Small intestine (tissue), 7 donors: ENCODE data around the gene CPZ. TPM values are rescaled to one million over a fixed set of nuclear protein-coding genes. Genes with fewer than 3 reads are reported as not detected.

Experiments
- DNase-seq, 2 donors: peaks; one replicate each; pipeline versions ENCODE4 v3.0.0 to v3.0.0-alpha.2; 2013
- FAIRE-seq: peaks from 2 replicates; lab custom pipeline; 2012; peaks lifted over from hg19 to GRCh38; lab: Jason Lieb, UNC
- H3K27ac ChIP-seq, 3 donors: one replicate each; pipeline ENCODE4 v1.5.1; 2013; ENCODE audit warnings: low read length in 2 of 3, mild to moderate bottlenecking in 2 of 3, control low read depth in 1 of 3, inconsistent platforms in 1 of 3, low read depth in 1 of 3, moderate library complexity in 1 of 3
- H3K27me3 ChIP-seq, 3 donors: one replicate each; pipeline ENCODE4 v1.6.1; 2013; ENCODE audit warnings: low read length in 3 of 3, inconsistent platforms in 1 of 3; ENCODE audit not compliant: control insufficient read depth in 3 of 3, insufficient read depth in 3 of 3
- H3K36me3 ChIP-seq, 3 donors: one replicate each; pipeline ENCODE4 v1.6.1; 2013; ENCODE audit warnings: low read length in 3 of 3, inconsistent platforms in 1 of 3, low read depth in 1 of 3, mild to moderate bottlenecking in 1 of 3, moderate library complexity in 1 of 3; ENCODE audit not compliant: control insufficient read depth in 3 of 3, insufficient read depth in 2 of 3
- H3K4me1 ChIP-seq, 3 donors: one replicate each; pipeline ENCODE4 v1.6.1; 2013; ENCODE audit warnings: low read length in 2 of 3, inconsistent platforms in 1 of 3, low read depth in 1 of 3, mild to moderate bottlenecking in 1 of 3, moderate library complexity in 1 of 3; ENCODE audit not compliant: control insufficient read depth in 3 of 3, insufficient read depth in 2 of 3
- H3K4me3 ChIP-seq, 3 donors: one replicate each; pipeline ENCODE4 v1.5.1; 2013; ENCODE audit warnings: low read length in 3 of 3, control low read depth in 1 of 3, inconsistent platforms in 1 of 3, low read depth in 1 of 3, mild to moderate bottlenecking in 1 of 3, moderate library complexity in 1 of 3
- H3K9me3 ChIP-seq, 2 donors: one replicate each; pipeline ENCODE4 v1.6.1; 2013; ENCODE audit warnings: low read depth in 1 of 2, low read length in 1 of 2; ENCODE audit not compliant: control insufficient read depth in 2 of 2, insufficient read depth in 1 of 2
- WGBS, 3 donors: extraction: QIAGEN DNeasy Blood & Tissue Kit; methylation state at CpG; one replicate each; pipeline ENCODE4 v1.1.7; 2013; 5-methylcytosine and 5-hydroxymethylcytosine counted together
- polyA plus RNA-seq, 4 donors: library from polyadenylated mRNA; stranded (reverse) in 3 of 4; unstranded in 1 of 4; fragments of 200-250 nt in 3 of 4; fragments of 120-200 nt in 1 of 4; gene quantifications; one replicate each; pipeline versions ENCODE4 v1.2.1 to v1.2.3, GENCODE V29; 2013
- donor health status: healthy with polysubstance abuse.
- donor health status: control.
- donor health status: control.
- donor health status: Bipolar disorder and iron deficiency.
- donor health status: healthy.

CPZ gene
- polyA plus RNA-seq, 4 donors, result 0.27 to 3.8 (median 1.7) TPM; not detected in 1

- no peak for DNase-seq
- peaks cover 11 to 36% (median 21%) of the 10 kb centered on the region in 3 donors for H3K27me3 ChIP-seq
Observed at GRCh38 chr4:8593264-8594096, 915 bp downstream of the CPZ start.

GRCh38 chr4:8594097-8595038, 1.8 kb downstream of the CPZ start:
- 45 to 52% (median 48%) methylated on average over 24 of the region's 24 CpGs for WGBS, 3 donors
- no peak for FAIRE-seq
- H3K4me1 ChIP-seq, result peaks cover 0 to 4% (median 0%) of the 10 kb centered on the region in 3 donors
- DNase-seq, result peak; percentile 53 to 66
- H3K9me3 ChIP-seq, result no peaks in the 10 kb centered on the region
- no peak overlapping the region for H3K4me3 ChIP-seq
- no peaks in the 10 kb centered on the region for H3K36me3 ChIP-seq
- no peak overlapping the region for H3K27ac ChIP-seq
- H3K27me3 ChIP-seq, result peaks cover 11 to 36% (median 21%) of the 10 kb centered on the region in 3 donors

More at GRCh38 chr4:8593264-8594096, 915 bp downstream of the CPZ start:
- Histone ChIP-seq H3K4me3 (peak overlapping the region in 1 of 3 donors; percentile 26), H3K36me3 (no peaks in the 10 kb centered on the region), H3K27ac (no peak overlapping the region), H3K4me1 (peaks cover 0 to 4% (median 0%) of the 10 kb centered on the region in 3 donors), H3K9me3 (no peaks in the 10 kb centered on the region)
- no peak for FAIRE-seq
- 23 to 26% (median 25%) methylated on average over 22 to 24 of the region's 24 CpGs for WGBS, 3 donors

GRCh38 chr4:8595237-8596087, 2.9 kb downstream of the CPZ start:
- Histone ChIP-seq H3K36me3 (no peaks in the 10 kb centered on the region), H3K4me1 (peaks cover 0 to 4% (median 0%) of the 10 kb centered on the region in 3 donors), H3K4me3 (no peak overlapping the region), H3K27ac (no peak overlapping the region), H3K9me3 (no peaks in the 10 kb centered on the region), H3K27me3 (peaks cover 11 to 36% (median 21%) of the 10 kb centered on the region in 3 donors)
- FAIRE-seq (no peak), DNase-seq (peak; percentile 40 to 68)
- 33 to 58% (median 45%) methylated on average over 16 of the region's 16 CpGs for WGBS, 3 donors

GRCh38 chr4:8596891-8597290, 4.3 kb downstream of the CPZ start:
- Histone ChIP-seq H3K9me3 (no peaks in the 10 kb centered on the region), H3K27ac (no peak overlapping the region), H3K27me3 (peaks cover 9 to 24% (median 20%) of the 10 kb centered on the region in 3 donors), H3K4me3 (no peak overlapping the region), H3K4me1 (peaks cover 0 to 4% (median 0%) of the 10 kb centered on the region in 3 donors), H3K36me3 (no peaks in the 10 kb centered on the region)
- DNase-seq (no peak), FAIRE-seq (no peak)
- WGBS, 3 donors, result 74 to 78% (median 74%) methylated on average over 9 of the region's 9 CpGs

- 84 to 90% (median 89%) methylated on average over 13 of the region's 13 CpGs for WGBS, 3 donors
- Histone ChIP-seq H3K4me3 (no peak overlapping the region), H3K27me3 (peaks cover 6 to 19% (median 16%) of the 10 kb centered on the region in 3 donors), H3K36me3 (no peaks in the 10 kb centered on the region), H3K9me3 (no peaks in the 10 kb centered on the region), H3K27ac (no peak overlapping the region), H3K4me1 (peaks cover 0 to 4% (median 0%) of the 10 kb centered on the region in 3 donors)
- DNase-seq (no peak), FAIRE-seq (no peak)
Observed at GRCh38 chr4:8597319-8597718, 4.8 kb downstream of the CPZ start.

GRCh38 chr4:8597791-8598190, 5.2 kb downstream of the CPZ start:
- H3K27me3 ChIP-seq, result peaks cover 4 to 16% (median 15%) of the 10 kb centered on the region in 3 donors

GRCh38 chr4:8598391-8599090, 6.0 kb downstream of the CPZ start:
- H3K36me3 ChIP-seq, result no peaks in the 10 kb centered on the region
- peaks cover 0 to 9% (median 9%) of the 10 kb centered on the region in 3 donors for H3K27me3 ChIP-seq
- H3K27ac ChIP-seq, result no peak overlapping the region
- peak in 1 of 2 donors; percentile 22 for DNase-seq
- no peak for FAIRE-seq
- H3K9me3 ChIP-seq, result no peaks in the 10 kb centered on the region
- WGBS, 3 donors, result 69 to 76% (median 76%) methylated on average over 18 to 19 of the region's 19 CpGs
- H3K4me1 ChIP-seq, result peaks cover 0 to 4% (median 0%) of the 10 kb centered on the region in 3 donors
- no peak overlapping the region for H3K4me3 ChIP-seq

More at GRCh38 chr4:8597791-8598190, 5.2 kb downstream of the CPZ start:
- Histone ChIP-seq H3K27ac (no peak overlapping the region), H3K9me3 (no peaks in the 10 kb centered on the region), H3K36me3 (no peaks in the 10 kb centered on the region), H3K4me1 (peaks cover 0 to 4% (median 0%) of the 10 kb centered on the region in 3 donors), H3K4me3 (no peak overlapping the region)
- DNase-seq (no peak), FAIRE-seq (no peak)
- WGBS, 3 donors, result 85 to 88% (median 85%) methylated on average over 15 of the region's 15 CpGs
